Measurements from ENCODE around the gene TBCCD1. TPM values are rescaled to one million over a fixed set of nuclear protein-coding genes. Genes with fewer than 3 reads are reported as not detected.
"Not testable (repeated sequence)": the region's sequence is repeated elsewhere in the genome, so short reads cannot be mapped to it uniquely, and the experiment has no call there.

The TBCCD1 gene
- total RNA-seq, 1 donor, result 15.6 TPM

GRCh38 chr3:186589856-186590579, 22.9 kb upstream of the TBCCD1 start:
- H3K36me3 ChIP-seq (ENCODE audit: insufficient read depth, low read length), result peaks cover 12% of the 10 kb centered on the region
- no peak overlapping the region for H2AFZ ChIP-seq (ENCODE audit: low read length)
- H4K20me1 ChIP-seq (ENCODE audit: insufficient read depth, low read length), result no peaks in the 10 kb centered on the region
- H3K4me2 ChIP-seq (ENCODE audit: insufficient read depth, low read length), result no peak overlapping the region
- H3K27ac ChIP-seq (ENCODE audit: low read depth, low read length), result no peak overlapping the region
- DNase-seq (ENCODE audit: insufficient read length, low spot score, missing footprints), result no peak
- H3K4me3 ChIP-seq (ENCODE audit: insufficient read depth, low read length), result no peak overlapping the region
- no peaks in the 10 kb centered on the region for H3K9me3 ChIP-seq (ENCODE audit: low read depth, low read length)
- H3K4me1 ChIP-seq (ENCODE audit: insufficient read depth, low read length), result no peaks in the 10 kb centered on the region
- H3K27me3 ChIP-seq (ENCODE audit: insufficient read depth, low read length), result no peaks in the 10 kb centered on the region
- TF ChIP-seq CTCF (IDR thresholded peaks at IDR 0.05; ENCODE audit: extremely low read depth, low read depth, low read length), result no peak
- H3K79me2 ChIP-seq (ENCODE audit: insufficient read depth, low read length), result no peaks in the 10 kb centered on the region

GRCh38 chr3:186589121-186589520, 22.0 kb upstream of the TBCCD1 start:
- no peak overlapping the region for H3K4me2 ChIP-seq (ENCODE audit: insufficient read depth, low read length)
- no peak for DNase-seq (ENCODE audit: insufficient read length, low spot score, missing footprints)

GRCh38 chr3:186588632-186589031, 21.5 kb upstream of the TBCCD1 start:
- no peaks in the 10 kb centered on the region for H3K4me1 ChIP-seq (ENCODE audit: insufficient read depth, low read length)
- H3K79me2 ChIP-seq (ENCODE audit: insufficient read depth, low read length), result no peaks in the 10 kb centered on the region
- no peak for TF ChIP-seq CTCF (IDR thresholded peaks at IDR 0.05; ENCODE audit: extremely low read depth, low read depth, low read length)
- H3K4me2 ChIP-seq (ENCODE audit: insufficient read depth, low read length), result no peak overlapping the region
- H3K27ac ChIP-seq (ENCODE audit: low read depth, low read length), result no peak overlapping the region
- no peaks in the 10 kb centered on the region for H3K9me3 ChIP-seq (ENCODE audit: low read depth, low read length)
- no peak for DNase-seq (ENCODE audit: insufficient read length, low spot score, missing footprints)
- no peaks in the 10 kb centered on the region for H4K20me1 ChIP-seq (ENCODE audit: insufficient read depth, low read length)
- H3K4me3 ChIP-seq (ENCODE audit: insufficient read depth, low read length), result no peak overlapping the region
- H3K36me3 ChIP-seq (ENCODE audit: insufficient read depth, low read length), result peaks cover 25% of the 10 kb centered on the region
- H2AFZ ChIP-seq (ENCODE audit: low read length), result no peak overlapping the region
- no peaks in the 10 kb centered on the region for H3K27me3 ChIP-seq (ENCODE audit: insufficient read depth, low read length)

More at GRCh38 chr3:186589121-186589520, 22.0 kb upstream of the TBCCD1 start:
- no peak overlapping the region for H3K27ac ChIP-seq (ENCODE audit: low read depth, low read length)
- H3K4me1 ChIP-seq (ENCODE audit: insufficient read depth, low read length), result no peaks in the 10 kb centered on the region
- no peak overlapping the region for H3K4me3 ChIP-seq (ENCODE audit: insufficient read depth, low read length)
- H3K9me3 ChIP-seq (ENCODE audit: low read depth, low read length), result no peaks in the 10 kb centered on the region
- no peaks in the 10 kb centered on the region for H3K79me2 ChIP-seq (ENCODE audit: insufficient read depth, low read length)
- no peaks in the 10 kb centered on the region for H4K20me1 ChIP-seq (ENCODE audit: insufficient read depth, low read length)
- H2AFZ ChIP-seq (ENCODE audit: low read length), result no peak overlapping the region
- H3K36me3 ChIP-seq (ENCODE audit: insufficient read depth, low read length), result peaks cover 20% of the 10 kb centered on the region
- H3K27me3 ChIP-seq (ENCODE audit: insufficient read depth, low read length), result no peaks in the 10 kb centered on the region
- peak; percentile 43 for TF ChIP-seq CTCF (IDR thresholded peaks at IDR 0.05; ENCODE audit: extremely low read depth, low read depth, low read length)

- no peaks in the 10 kb centered on the region for H3K9me3 ChIP-seq (ENCODE audit: low read depth, low read length)
Observed at GRCh38 chr3:186587183-186587582, 20.0 kb upstream of the TBCCD1 start.

GRCh38 chr3:186586245-186586644, 19.1 kb upstream of the TBCCD1 start:
- not testable (repeated sequence) for H3K4me3 ChIP-seq (ENCODE audit: insufficient read depth, low read length); H3K4me1 ChIP-seq (ENCODE audit: insufficient read depth, low read length); H3K27ac ChIP-seq (ENCODE audit: low read depth, low read length); H4K20me1 ChIP-seq (ENCODE audit: insufficient read depth, low read length); DNase-seq (ENCODE audit: insufficient read length, low spot score, missing footprints); H3K79me2 ChIP-seq (ENCODE audit: insufficient read depth, low read length); H2AFZ ChIP-seq (ENCODE audit: low read length); H3K9me3 ChIP-seq (ENCODE audit: low read depth, low read length); H3K27me3 ChIP-seq (ENCODE audit: insufficient read depth, low read length); H3K4me2 ChIP-seq (ENCODE audit: insufficient read depth, low read length)
- H3K36me3 ChIP-seq (ENCODE audit: insufficient read depth, low read length), result peaks cover 45% of the 10 kb centered on the region

More at GRCh38 chr3:186587183-186587582, 20.0 kb upstream of the TBCCD1 start:
- H3K4me1 ChIP-seq (ENCODE audit: insufficient read depth, low read length), result no peaks in the 10 kb centered on the region
- peaks cover 39% of the 10 kb centered on the region for H3K36me3 ChIP-seq (ENCODE audit: insufficient read depth, low read length)
- no peak for DNase-seq (ENCODE audit: insufficient read length, low spot score, missing footprints)
- no peak overlapping the region for H3K4me3 ChIP-seq (ENCODE audit: insufficient read depth, low read length)
- H3K79me2 ChIP-seq (ENCODE audit: insufficient read depth, low read length), result no peaks in the 10 kb centered on the region
- no peak overlapping the region for H3K27ac ChIP-seq (ENCODE audit: low read depth, low read length)
- TF ChIP-seq CTCF (IDR thresholded peaks at IDR 0.05; ENCODE audit: extremely low read depth, low read depth, low read length), result no peak
- H3K27me3 ChIP-seq (ENCODE audit: insufficient read depth, low read length), result no peaks in the 10 kb centered on the region
- H2AFZ ChIP-seq (ENCODE audit: low read length), result no peak overlapping the region
- no peak overlapping the region for H3K4me2 ChIP-seq (ENCODE audit: insufficient read depth, low read length)
- H4K20me1 ChIP-seq (ENCODE audit: insufficient read depth, low read length), result no peaks in the 10 kb centered on the region
